GM21367 (cell line): ENCODE data around the gene NFIB.

Experiments
- ATAC-seq: cut with Tn5 transposase; IDR thresholded peaks from one replicate; pipeline ENCODE4 v1.9.1; 2021; ENCODE audit not compliant: unreplicated experiment

NFIB gene

GRCh38 chr9:14218253-14218652 is 95.7 kb downstream of the NFIB start:
- no peak for ATAC-seq

- no peak for ATAC-seq
Observed at GRCh38 chr9:14216612-14217194, 97.2 kb downstream of the NFIB start.

- ATAC-seq: no peak
Observed at GRCh38 chr9:14215614-14216013, 98.3 kb downstream of the NFIB start.

- ATAC-seq: no peak
Observed at GRCh38 chr9:14214693-14215092, 99.2 kb downstream of the NFIB start.

- ATAC-seq: no peak
Observed at GRCh38 chr9:14214065-14214684, 99.8 kb downstream of the NFIB start.

- ATAC-seq: no peak
Observed at GRCh38 chr9:14213504-14213903, 100.4 kb downstream of the NFIB start.

- no peak for ATAC-seq
Observed at GRCh38 chr9:14212697-14213420, 101.1 kb downstream of the NFIB start.

GRCh38 chr9:14212077-14212476 is 101.9 kb downstream of the NFIB start:
- no peak for ATAC-seq

GRCh38 chr9:14211564-14211963 is 102.4 kb downstream of the NFIB start:
- no peak for ATAC-seq

GRCh38 chr9:14210428-14210827 is 103.5 kb downstream of the NFIB start:
- ATAC-seq: no peak

- ATAC-seq: no peak
Observed at GRCh38 chr9:14209399-14210345, 104.3 kb downstream of the NFIB start.

- ATAC-seq: no peak
Observed at GRCh38 chr9:14207352-14207995, 106.5 kb downstream of the NFIB start.

- ATAC-seq: no peak
Observed at GRCh38 chr9:14205463-14205862, 108.5 kb downstream of the NFIB start.

- no peak for ATAC-seq
Observed at GRCh38 chr9:14203356-14204056, 110.4 kb downstream of the NFIB start.

- no peak for ATAC-seq
Observed at GRCh38 chr9:14198841-14199455, 115.0 kb downstream of the NFIB start.

- no peak for ATAC-seq
Observed at GRCh38 chr9:14198047-14198840, 115.7 kb downstream of the NFIB start.

- ATAC-seq: no peak
Observed at GRCh38 chr9:14197325-14197858, 116.5 kb downstream of the NFIB start.

GRCh38 chr9:14193328-14193990 is 120.5 kb downstream of the NFIB start:
- ATAC-seq: no peak
